Keratinocyte (primary cell): ENCODE data around the gene HSD17B4. TPM values are rescaled to one million over a fixed set of nuclear protein-coding genes. Genes with fewer than 3 reads are reported as not detected.

ENCODE experiments used
- DNase-seq: peaks from one replicate; pipeline ENCODE4 v3.0.0-alpha.2; 2011; ENCODE audit warnings: low read depth, missing footprints, low spot score
- FAIRE-seq: peaks from 2 replicates; lab custom pipeline; 2011; peaks lifted over from hg19 to GRCh38; lab: Jason Lieb, UNC
- H2AFZ ChIP-seq: 2 replicates; pipeline ENCODE4 v1.6.0; 2012; ENCODE audit warnings: low read length, control low read depth, inconsistent platforms; ENCODE audit not compliant: control insufficient read depth
- H3K27ac ChIP-seq: 2 replicates; pipeline ENCODE4 v1.5.1; 2011; ENCODE audit warnings: low read length; ENCODE audit not compliant: control insufficient read depth, insufficient read depth
- H3K27me3 ChIP-seq: 3 replicates; pipeline ENCODE4 v1.6.0; 2011; ENCODE audit warnings: low read length; ENCODE audit not compliant: control insufficient read depth, insufficient read depth; ENCODE audit errors: extremely low read depth
- H3K36me3 ChIP-seq, 2 experiments: 2 replicates in 1 of 2; 3 replicates in 1 of 2; pipeline ENCODE4 v1.5.1; 2011; ENCODE audit warnings: low read length in 2 of 2, mild to moderate bottlenecking in 1 of 2; ENCODE audit not compliant: control insufficient read depth in 2 of 2, insufficient read depth in 2 of 2; ENCODE audit errors: extremely low read depth in 1 of 2
- H3K4me1 ChIP-seq: 3 replicates; pipeline ENCODE4 v1.5.1; 2011; ENCODE audit warnings: low read length; ENCODE audit not compliant: control insufficient read depth, insufficient read depth; ENCODE audit errors: extremely low read depth
- H3K4me2 ChIP-seq: 3 replicates; pipeline ENCODE4 v1.6.0; 2011; ENCODE audit warnings: low read depth, low read length; ENCODE audit not compliant: control insufficient read depth, insufficient read depth; ENCODE audit errors: extremely low read depth
- H3K4me3 ChIP-seq, 3 experiments: fragments of 200-600 bp in 1 of 3; sonication (generic) in 1 of 3; 2 replicates in 2 of 3; 3 replicates in 1 of 3; pipeline ENCODE4 v1.5.1; 2011 to 2016; ENCODE audit warnings: low read length in 3 of 3, mild to moderate bottlenecking in 3 of 3, control low read depth in 2 of 3, inconsistent platforms in 1 of 3, low read depth in 1 of 3, mixed read lengths in 1 of 3, mixed run types in 1 of 3, moderate library complexity in 1 of 3; ENCODE audit not compliant: control insufficient read depth in 2 of 3, insufficient read depth in 2 of 3; ENCODE audit errors: extremely low read depth in 1 of 3
- H3K79me2 ChIP-seq: 2 replicates; pipeline ENCODE4 v1.6.0; 2012; ENCODE audit warnings: low read length; ENCODE audit not compliant: control insufficient read depth, insufficient read depth
- H3K9ac ChIP-seq: 3 replicates; pipeline ENCODE4 v1.6.0; 2011; ENCODE audit warnings: low read length; ENCODE audit not compliant: control insufficient read depth, insufficient read depth; ENCODE audit errors: extremely low read depth
- H3K9me1 ChIP-seq: 3 replicates; pipeline ENCODE4 v1.6.0; 2011; ENCODE audit warnings: low read length; ENCODE audit not compliant: control insufficient read depth, insufficient read depth; ENCODE audit errors: extremely low read depth
- H3K9me3 ChIP-seq: 2 replicates; pipeline ENCODE4 v1.5.1; 2012; ENCODE audit warnings: low read depth, low read length; ENCODE audit not compliant: control insufficient read depth
- H4K20me1 ChIP-seq: 3 replicates; pipeline ENCODE4 v1.6.0; 2011; ENCODE audit warnings: low read length; ENCODE audit not compliant: control insufficient read depth, insufficient read depth; ENCODE audit errors: extremely low read depth
- EZH2 ChIP-seq: IDR thresholded peaks from one replicate; pipeline ENCODE4 v1.6.1; 2012; ENCODE audit warnings: inconsistent platforms, mild to moderate bottlenecking, low read length, moderate library complexity
- dilution Hi-C: fragments of 300-500 bp; cut with MboI; formaldehyde crosslinking; loops from one replicate; pipeline ENCODE4 v1.7.0; 2020; ENCODE audit warnings: low sequenced_read_pairs; ENCODE audit not compliant: extremely low pct_ligation_motif_present
- polyA plus RNA-seq, 5 experiments: library from polyadenylated mRNA; depleted of rRNA in 3 of 5; stranded (reverse) in 3 of 5; stranded (forward) in 1 of 5; unstranded in 1 of 5; fragments of >200 nt; gene quantifications; 1 replicate in 1 of 5; 2 replicates in 3 of 5; 3 replicates in 1 of 5; pipeline versions ENCODE4 v1.2.1 to v1.2.3, GENCODE V29; 2011 to 2012; ENCODE audit warnings: missing spikeins in 2 of 5, low read depth in 1 of 5, low replicate concordance in 1 of 5
- TF ChIP-seq, protein P1 (sequence below), 3 experiments: IDR thresholded peaks in 1 of 3; conservative IDR thresholded peaks in 1 of 3; optimal IDR thresholded peaks in 1 of 3; 2 replicates in 2 of 3; 3 replicates in 1 of 3; pipeline versions ENCODE3 to v1.5.1; 2011; ENCODE audit warnings: low read length in 3 of 3, mild to moderate bottlenecking in 3 of 3, moderate library complexity in 2 of 3, control low read depth in 1 of 3, inconsistent platforms in 1 of 3; ENCODE audit not compliant: insufficient read depth in 2 of 3; ENCODE audit errors: extremely low read depth in 1 of 3

Gene HSD17B4
- polyA plus RNA-seq, 1 donor (not counting 4 experiments of a cell fraction or from before 2014, with no cell fraction given), result 154 TPM

DNA sequence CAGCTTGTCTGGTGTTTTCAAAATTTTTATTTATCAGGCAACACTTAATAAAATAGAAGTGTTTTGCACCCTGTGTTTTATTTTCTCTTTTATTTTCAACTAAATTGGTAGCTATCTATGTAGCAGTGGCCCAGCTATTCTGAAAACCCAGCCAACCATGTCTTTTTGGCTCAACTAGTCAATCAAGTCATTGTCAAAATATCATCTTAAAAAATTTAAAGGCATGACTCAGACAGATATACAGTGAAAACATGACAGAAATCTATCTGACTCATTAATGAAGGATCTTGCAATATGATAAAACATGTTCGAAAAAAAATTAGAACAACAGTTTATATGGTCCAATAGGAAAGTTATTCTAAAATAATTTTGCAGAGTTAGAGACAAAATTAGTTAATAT is 75.1 kb downstream of the HSD17B4 start:
- H3K4me2 ChIP-seq, result peak overlapping the region; percentile 14
- peak; percentile 5 for DNase-seq
- H3K9me3 ChIP-seq, result no peaks in the 10 kb centered on the region
- no peak for FAIRE-seq
- no peaks in the 10 kb centered on the region for H3K27me3 ChIP-seq
- dilution Hi-C loops, result no loop called here
- peaks cover 13% of the 10 kb centered on the region for H3K4me1 ChIP-seq
- no peak overlapping the region for H3K27ac ChIP-seq
- no peak overlapping the region for H3K9ac ChIP-seq
- no peak overlapping the region for H2AFZ ChIP-seq
- peaks cover 0 to 3% of the 10 kb centered on the region in 2 experiments for H3K36me3 ChIP-seq
- H4K20me1 ChIP-seq, result no peaks in the 10 kb centered on the region
- H3K79me2 ChIP-seq, result no peaks in the 10 kb centered on the region
- TF ChIP-seq, protein P1, sequence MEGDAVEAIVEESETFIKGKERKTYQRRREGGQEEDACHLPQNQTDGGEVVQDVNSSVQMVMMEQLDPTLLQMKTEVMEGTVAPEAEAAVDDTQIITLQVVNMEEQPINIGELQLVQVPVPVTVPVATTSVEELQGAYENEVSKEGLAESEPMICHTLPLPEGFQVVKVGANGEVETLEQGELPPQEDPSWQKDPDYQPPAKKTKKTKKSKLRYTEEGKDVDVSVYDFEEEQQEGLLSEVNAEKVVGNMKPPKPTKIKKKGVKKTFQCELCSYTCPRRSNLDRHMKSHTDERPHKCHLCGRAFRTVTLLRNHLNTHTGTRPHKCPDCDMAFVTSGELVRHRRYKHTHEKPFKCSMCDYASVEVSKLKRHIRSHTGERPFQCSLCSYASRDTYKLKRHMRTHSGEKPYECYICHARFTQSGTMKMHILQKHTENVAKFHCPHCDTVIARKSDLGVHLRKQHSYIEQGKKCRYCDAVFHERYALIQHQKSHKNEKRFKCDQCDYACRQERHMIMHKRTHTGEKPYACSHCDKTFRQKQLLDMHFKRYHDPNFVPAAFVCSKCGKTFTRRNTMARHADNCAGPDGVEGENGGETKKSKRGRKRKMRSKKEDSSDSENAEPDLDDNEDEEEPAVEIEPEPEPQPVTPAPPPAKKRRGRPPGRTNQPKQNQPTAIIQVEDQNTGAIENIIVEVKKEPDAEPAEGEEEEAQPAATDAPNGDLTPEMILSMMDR (optimal IDR thresholded peaks at IDR 0.05 in 1 of 3, IDR thresholded peaks at IDR 0.05 in 1 of 3, conservative IDR thresholded peaks at IDR 0.05 in 1 of 3; ENCODE audit: extremely low read depth in 1 of 3, insufficient read depth in 2 of 3, low read length in 3 of 3), result no peak
- no peak for TF ChIP-seq EZH2
- H3K9me1 ChIP-seq, result no peaks in the 10 kb centered on the region
- H3K4me3 ChIP-seq, result no peak overlapping the region

DNA sequence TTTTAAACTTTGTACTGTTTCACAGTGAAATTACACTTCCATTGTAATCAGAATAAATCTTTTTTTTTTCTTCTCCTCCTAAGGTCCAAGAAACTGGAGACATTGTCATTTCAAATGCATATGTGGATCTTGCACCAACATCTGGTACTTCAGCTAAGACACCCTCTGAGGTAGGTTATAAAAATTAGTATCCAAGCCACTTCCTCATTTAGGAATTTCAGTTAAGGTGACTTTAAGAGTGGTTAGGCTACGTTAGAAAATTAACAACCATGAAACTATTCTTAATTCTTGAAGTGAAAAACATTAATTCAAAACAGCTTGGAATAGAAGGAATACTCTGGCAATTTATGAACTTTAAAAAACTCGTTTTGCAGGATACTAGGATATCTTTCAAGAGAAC is 77.5 kb downstream of the HSD17B4 start:
- H3K36me3 ChIP-seq, result peaks cover 2 to 3% of the 10 kb centered on the region in 2 experiments
- FAIRE-seq (no peak), DNase-seq (no peak)
- H3K4me3 ChIP-seq, result no peak overlapping the region
- H3K27ac ChIP-seq, result no peak overlapping the region
- no peak overlapping the region for H3K9ac ChIP-seq
- H3K27me3 ChIP-seq, result no peaks in the 10 kb centered on the region
- dilution Hi-C loops, result no loop called here
- no peaks in the 10 kb centered on the region for H3K79me2 ChIP-seq
- H3K9me1 ChIP-seq, result no peaks in the 10 kb centered on the region
- no peak overlapping the region for H2AFZ ChIP-seq
- TF ChIP-seq, protein P1 (optimal IDR thresholded peaks at IDR 0.05 in 1 of 3, IDR thresholded peaks at IDR 0.05 in 1 of 3, conservative IDR thresholded peaks at IDR 0.05 in 1 of 3; ENCODE audit: extremely low read depth in 1 of 3, insufficient read depth in 2 of 3, low read length in 3 of 3), result no peak
- no peak for TF ChIP-seq EZH2
- H3K4me1 ChIP-seq, result peaks cover 13% of the 10 kb centered on the region
- no peak overlapping the region for H3K4me2 ChIP-seq
- H4K20me1 ChIP-seq, result no peaks in the 10 kb centered on the region
- no peaks in the 10 kb centered on the region for H3K9me3 ChIP-seq
